Panc1 (cell line): ENCODE results near the gene EPHA6.

ENCODE experiments used
- CTCF ChIP-seq: fragments of 450-650 bp; IDR thresholded peaks from 2 replicates; pipeline ENCODE4 v1.5.1; 2017; ENCODE audit warnings: mild to moderate bottlenecking
- SIN3A ChIP-seq: IDR thresholded peaks from 2 replicates; pipeline ENCODE4 v1.6.1; 2012; ENCODE audit warnings: low read depth, mild to moderate bottlenecking, low read length, moderate library complexity, borderline replicate concordance; ENCODE audit not compliant: insufficient read depth
- TCF7L2 ChIP-seq: IDR thresholded peaks from 2 replicates; pipeline ENCODE4 v1.6.1; 2011; ENCODE audit warnings: mild to moderate bottlenecking, low read depth, low read length, inconsistent platforms

GRCh38 chr3:97187771-97188170 is 373.4 kb downstream of the EPHA6 start:
- TF ChIP-seq CTCF (no peak), TCF7L2 (no peak), SIN3A (no peak)
